ENCODE results near the gene CFAP54. TPM values are rescaled to one million over a fixed set of nuclear protein-coding genes. Genes with fewer than 3 reads are reported as not detected.

The CFAP54 gene
- total RNA-seq, 1 experiment from 2014 or later, result 0.71 TPM

GRCh38 chr12:96549341-96549740, 60.0 kb downstream of the CFAP54 start:
- Histone ChIP-seq H3K36me3 (ENCODE audit: insufficient read depth, low read length, poor library complexity, severe bottlenecking) (no peaks in the 10 kb centered on the region), H3K4me3 (ENCODE audit: low read depth, low read length, poor library complexity, severe bottlenecking) (no peak overlapping the region), H3K9me3 (ENCODE audit: low read depth, low read length, poor library complexity, severe bottlenecking) (no peaks in the 10 kb centered on the region), H3K27me3 (replicated peaks; ENCODE audit: insufficient read depth, low read depth, low read length, poor library complexity) (no peaks in the 10 kb centered on the region), H3K4me1 (ENCODE audit: insufficient read depth, low read length, poor library complexity, severe bottlenecking) (no peaks in the 10 kb centered on the region), H3K27ac (ENCODE audit: low read depth, low read length, poor library complexity, severe bottlenecking) (no peak overlapping the region)
- no TSS peak for BruUV-seq (replicated peaks)
- no peak for DNase-seq (ENCODE audit: low spot score)
- TF ChIP-seq CTCF (conservative IDR thresholded peaks at IDR 0.05; ENCODE audit: low read depth, low read length), result no peak
- TF ChIP-seq EZH2 (IDR thresholded peaks at IDR 0.05; ENCODE audit: borderline replicate concordance, low read depth, low read length, poor library complexity, severe bottlenecking), result no peak
- intact Hi-C loops (cut with micrococcal nuclease; ENCODE audit: unreplicated experiment), result no loop called here
- CTCF ChIA-PET, result no interaction called here
- POLR2A ChIA-PET (ENCODE audit: low non-redundant PET), result no interaction called here

GRCh38 chr12:96570579-96570978, 81.2 kb downstream of the CFAP54 start:
- intact Hi-C loops (cut with micrococcal nuclease; ENCODE audit: unreplicated experiment), result no loop called here
- no peak for DNase-seq (ENCODE audit: low spot score)
- H3K27ac ChIP-seq (ENCODE audit: low read depth, low read length, poor library complexity, severe bottlenecking), result no peak overlapping the region
- ChIA-PET POLR2A (ENCODE audit: low non-redundant PET) (no interaction called here), CTCF (no interaction called here)
- TF ChIP-seq CTCF (conservative IDR thresholded peaks at IDR 0.05; ENCODE audit: low read depth, low read length) (no peak), EZH2 (IDR thresholded peaks at IDR 0.05; ENCODE audit: borderline replicate concordance, low read depth, low read length, poor library complexity, severe bottlenecking) (no peak)
- no peaks in the 10 kb centered on the region for H3K4me1 ChIP-seq (ENCODE audit: insufficient read depth, low read length, poor library complexity, severe bottlenecking)
- no peaks in the 10 kb centered on the region for H3K36me3 ChIP-seq (ENCODE audit: insufficient read depth, low read length, poor library complexity, severe bottlenecking)
- no peak overlapping the region for H3K4me3 ChIP-seq (ENCODE audit: low read depth, low read length, poor library complexity, severe bottlenecking)
- H3K27me3 ChIP-seq (replicated peaks; ENCODE audit: insufficient read depth, low read depth, low read length, poor library complexity), result peaks cover 21% of the 10 kb centered on the region
- BruUV-seq (replicated peaks), result no TSS peak
- no peaks in the 10 kb centered on the region for H3K9me3 ChIP-seq (ENCODE audit: low read depth, low read length, poor library complexity, severe bottlenecking)

GRCh38 chr12:96571101-96571862, 81.9 kb downstream of the CFAP54 start:
- Histone ChIP-seq H3K36me3 (ENCODE audit: insufficient read depth, low read length, poor library complexity, severe bottlenecking) (no peaks in the 10 kb centered on the region), H3K27me3 (replicated peaks; ENCODE audit: insufficient read depth, low read depth, low read length, poor library complexity) (peaks cover 21% of the 10 kb centered on the region), H3K27ac (ENCODE audit: low read depth, low read length, poor library complexity, severe bottlenecking) (no peak overlapping the region), H3K4me3 (ENCODE audit: low read depth, low read length, poor library complexity, severe bottlenecking) (no peak overlapping the region), H3K9me3 (ENCODE audit: low read depth, low read length, poor library complexity, severe bottlenecking) (no peaks in the 10 kb centered on the region), H3K4me1 (ENCODE audit: insufficient read depth, low read length, poor library complexity, severe bottlenecking) (no peaks in the 10 kb centered on the region)
- TF ChIP-seq CTCF (conservative IDR thresholded peaks at IDR 0.05; ENCODE audit: low read depth, low read length) (no peak), EZH2 (IDR thresholded peaks at IDR 0.05; ENCODE audit: borderline replicate concordance, low read depth, low read length, poor library complexity, severe bottlenecking) (no peak)
- intact Hi-C loops (cut with micrococcal nuclease; ENCODE audit: unreplicated experiment), result no loop called here
- ChIA-PET POLR2A (ENCODE audit: low non-redundant PET) (no interaction called here), CTCF (no interaction called here)
- no peak for DNase-seq (ENCODE audit: low spot score)
- BruUV-seq (replicated peaks), result no TSS peak

Measured in A673 (cell line).